NCI-H2171 (cell line): Measurements from ENCODE around the gene NECTIN1.

Source experiments
- DNase-seq: peaks from one replicate; lab custom pipeline; 2025; lab: John Stamatoyannopoulos, UW

The NECTIN1 gene

GRCh38 chr11:119712459-119713358 lies 16.3 kb downstream of the NECTIN1 start:
- no peak for DNase-seq

DNA sequence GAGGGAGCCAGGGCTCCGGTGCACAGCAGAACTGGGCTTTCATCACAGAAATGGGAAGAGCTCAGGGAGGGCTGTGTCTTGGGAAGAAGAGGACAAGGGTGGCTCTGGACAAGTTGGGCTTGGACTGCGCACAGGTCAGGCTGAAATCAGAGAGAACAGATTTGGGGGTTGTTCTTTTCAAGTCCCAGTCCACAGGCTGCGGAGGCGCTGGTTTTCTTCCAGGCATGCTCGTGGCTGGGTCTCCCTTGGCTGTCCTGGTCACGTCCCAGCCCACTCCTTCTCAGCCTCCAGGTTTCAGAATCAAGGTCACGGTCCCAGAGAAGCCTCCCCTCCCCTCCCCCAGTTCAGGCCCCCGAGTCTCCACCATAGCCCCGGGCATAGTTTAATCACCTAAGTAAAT lies 17.0 kb downstream of the NECTIN1 start:
- DNase-seq = no peak

GRCh38 chr11:119711476-119711875 lies 17.5 kb downstream of the NECTIN1 start:
- no peak for DNase-seq

DNA sequence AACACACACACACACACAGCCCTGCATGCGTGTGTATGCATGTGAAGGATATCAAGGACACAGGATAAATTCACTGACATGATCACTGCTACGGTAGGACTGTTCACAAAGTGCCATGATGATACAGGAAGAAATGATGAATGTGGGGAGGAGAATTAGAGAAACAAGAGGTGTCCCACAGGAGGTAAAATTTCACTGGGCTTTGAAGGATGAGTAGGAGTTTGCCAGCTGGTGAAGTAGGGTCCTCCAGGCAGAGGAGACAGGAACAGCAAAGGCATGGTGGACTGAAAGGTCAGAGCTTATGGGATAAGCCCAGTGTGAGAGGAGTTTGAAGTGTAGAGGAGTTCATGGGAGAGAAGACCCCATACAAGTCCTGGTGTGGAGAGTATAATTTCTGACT lies 18.6 kb downstream of the NECTIN1 start:
- no peak for DNase-seq

DNA sequence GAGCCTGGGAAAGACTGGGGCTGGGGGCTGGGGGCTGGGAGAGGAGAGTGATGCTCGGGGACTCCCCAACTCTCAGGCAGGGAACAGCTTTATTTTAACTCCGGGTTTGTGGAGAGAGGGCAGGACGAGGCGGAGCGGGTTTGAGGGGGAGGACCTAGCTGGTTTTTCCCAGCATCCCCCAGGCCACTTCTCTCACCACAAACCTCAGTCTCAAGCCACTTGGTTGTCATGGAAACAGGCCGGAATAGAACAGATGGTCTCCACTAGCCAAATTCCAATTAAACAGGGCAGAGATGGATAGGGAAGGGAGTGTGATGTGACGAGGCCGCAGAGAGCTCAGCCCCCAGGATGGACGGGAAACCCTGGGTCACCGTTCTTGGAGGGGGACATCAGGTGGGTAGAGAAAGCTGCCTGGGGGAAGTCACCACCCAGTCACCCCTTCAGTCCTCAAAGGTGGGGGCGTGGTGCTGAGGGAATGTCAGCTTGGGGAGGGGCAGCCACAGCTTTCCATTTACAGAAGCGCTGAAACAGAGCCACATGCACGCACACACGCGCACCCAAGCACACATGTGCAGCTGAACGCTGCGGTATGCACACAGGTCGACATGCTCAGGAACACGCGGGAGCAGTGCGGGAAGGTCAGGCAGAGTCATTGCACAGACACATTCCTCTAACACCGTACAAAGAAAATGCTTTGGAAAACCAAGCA lies 19.2 kb downstream of the NECTIN1 start:
- DNase-seq = peak; percentile 86

GRCh38 chr11:119709171-119709570 lies 19.8 kb downstream of the NECTIN1 start:
- no peak for DNase-seq

GRCh38 chr11:119708384-119708783 lies 20.6 kb downstream of the NECTIN1 start:
- no peak for DNase-seq

- DNase-seq = no peak
Measured at GRCh38 chr11:119706887-119707286, 22.1 kb downstream of the NECTIN1 start.

DNA sequence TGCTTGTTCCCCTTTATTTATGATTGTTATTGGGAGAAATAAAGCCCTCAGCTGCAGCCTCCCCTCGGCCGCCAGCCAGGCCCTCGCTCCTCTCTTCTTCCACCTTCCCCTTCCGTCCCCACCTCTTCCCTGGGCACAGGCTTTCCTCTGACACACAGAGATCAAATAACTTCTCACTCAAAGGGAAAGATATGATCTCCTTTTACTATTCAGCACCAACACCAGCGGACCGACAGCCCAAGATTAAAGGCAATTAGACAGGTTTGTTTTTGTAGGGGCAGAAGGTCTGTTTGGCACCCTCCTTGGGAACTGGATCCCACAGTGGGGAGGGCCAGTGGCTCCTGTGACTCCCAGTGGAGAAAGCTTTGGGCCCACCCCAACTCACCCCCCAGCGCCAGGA lies 23.0 kb downstream of the NECTIN1 start:
- DNase-seq = no peak

GRCh38 chr11:119705362-119705761 lies 23.6 kb downstream of the NECTIN1 start:
- DNase-seq = no peak

DNA sequence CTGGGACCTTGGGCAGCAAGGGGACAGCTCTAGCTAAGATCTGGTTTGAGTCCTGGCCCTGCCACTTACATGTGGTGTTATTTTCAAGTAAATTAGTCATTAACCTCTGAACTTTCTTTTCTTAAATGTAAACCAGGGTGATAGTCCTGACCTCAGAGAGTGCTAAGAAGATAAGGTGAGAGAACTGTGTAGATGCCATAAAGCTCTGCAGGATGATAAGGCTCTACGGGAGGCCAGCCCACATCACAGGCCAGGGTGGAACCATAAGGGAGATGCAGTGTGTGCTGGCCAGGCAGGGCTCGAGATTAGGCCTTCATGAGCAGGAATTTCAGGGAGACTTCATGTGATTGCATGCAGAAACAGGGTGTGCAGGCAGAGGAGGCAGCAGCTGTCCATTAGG lies 24.2 kb downstream of the NECTIN1 start:
- no peak for DNase-seq

GRCh38 chr11:119701591-119702549 lies 27.1 kb downstream of the NECTIN1 start:
- no peak for DNase-seq

GRCh38 chr11:119700536-119701346 lies 28.3 kb downstream of the NECTIN1 start:
- DNase-seq = no peak

DNA sequence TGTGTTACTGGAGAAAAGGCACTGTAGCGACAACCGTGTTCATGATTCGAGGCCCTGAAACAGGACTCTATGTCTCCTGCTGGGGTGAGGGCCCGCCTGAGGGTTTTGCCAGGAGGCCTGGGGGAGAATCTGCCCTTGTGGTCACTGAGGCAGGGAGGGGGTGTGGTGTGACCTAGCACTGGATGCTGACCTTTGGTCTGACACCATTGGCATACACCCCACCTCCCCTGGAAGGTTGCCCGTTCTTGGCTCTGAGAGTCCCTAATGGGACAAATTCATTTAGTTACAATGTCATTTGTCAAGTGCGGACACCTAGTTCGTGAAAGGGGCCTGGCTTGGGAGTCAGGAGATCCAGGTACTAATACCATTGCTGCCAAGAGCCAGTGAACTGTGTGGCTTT lies 29.0 kb downstream of the NECTIN1 start:
- DNase-seq = no peak

DNA sequence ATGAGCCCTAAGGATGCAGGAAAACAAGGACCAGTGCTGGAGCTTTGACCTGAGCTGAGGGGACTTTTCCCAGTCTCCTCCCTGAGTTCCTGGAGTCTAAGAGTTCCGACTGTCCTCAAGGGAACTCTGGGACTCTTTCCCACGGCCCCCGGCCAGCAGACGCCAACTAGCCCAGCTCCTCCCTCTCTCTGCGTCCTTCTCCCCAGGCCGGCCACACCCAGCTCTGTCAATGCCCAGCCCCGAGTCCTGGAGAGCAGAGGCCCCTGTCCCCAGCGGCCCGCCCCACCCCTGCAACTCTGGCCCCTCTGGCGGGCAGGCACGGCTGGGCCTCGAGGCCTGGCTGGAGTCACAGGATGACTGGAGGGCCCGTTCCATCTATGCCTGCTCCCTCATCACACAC lies 29.8 kb downstream of the NECTIN1 start:
- no peak for DNase-seq

DNA sequence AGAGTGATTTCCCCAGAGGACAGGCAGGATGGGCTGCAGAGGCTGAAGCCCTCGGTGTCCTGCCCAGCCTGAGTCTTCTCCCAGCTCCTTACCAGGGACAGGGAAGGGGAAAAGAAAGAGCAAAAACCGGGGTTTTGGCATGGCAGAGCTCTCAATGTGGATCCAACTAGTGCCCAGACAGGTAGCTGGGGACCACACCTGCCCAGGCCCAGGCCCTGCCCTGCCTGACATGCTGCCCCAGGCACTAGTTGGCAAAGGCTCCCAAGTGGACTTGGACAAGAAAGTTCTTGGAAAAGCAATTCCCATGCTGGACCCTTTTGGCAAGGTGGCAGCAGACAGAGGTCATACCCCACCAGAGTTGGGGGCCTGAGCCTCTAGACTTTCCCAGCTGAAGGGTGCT lies 31.1 kb downstream of the NECTIN1 start:
- no peak for DNase-seq

- DNase-seq = no peak
Measured at GRCh38 chr11:119697445-119697844, 31.6 kb downstream of the NECTIN1 start.

DNA sequence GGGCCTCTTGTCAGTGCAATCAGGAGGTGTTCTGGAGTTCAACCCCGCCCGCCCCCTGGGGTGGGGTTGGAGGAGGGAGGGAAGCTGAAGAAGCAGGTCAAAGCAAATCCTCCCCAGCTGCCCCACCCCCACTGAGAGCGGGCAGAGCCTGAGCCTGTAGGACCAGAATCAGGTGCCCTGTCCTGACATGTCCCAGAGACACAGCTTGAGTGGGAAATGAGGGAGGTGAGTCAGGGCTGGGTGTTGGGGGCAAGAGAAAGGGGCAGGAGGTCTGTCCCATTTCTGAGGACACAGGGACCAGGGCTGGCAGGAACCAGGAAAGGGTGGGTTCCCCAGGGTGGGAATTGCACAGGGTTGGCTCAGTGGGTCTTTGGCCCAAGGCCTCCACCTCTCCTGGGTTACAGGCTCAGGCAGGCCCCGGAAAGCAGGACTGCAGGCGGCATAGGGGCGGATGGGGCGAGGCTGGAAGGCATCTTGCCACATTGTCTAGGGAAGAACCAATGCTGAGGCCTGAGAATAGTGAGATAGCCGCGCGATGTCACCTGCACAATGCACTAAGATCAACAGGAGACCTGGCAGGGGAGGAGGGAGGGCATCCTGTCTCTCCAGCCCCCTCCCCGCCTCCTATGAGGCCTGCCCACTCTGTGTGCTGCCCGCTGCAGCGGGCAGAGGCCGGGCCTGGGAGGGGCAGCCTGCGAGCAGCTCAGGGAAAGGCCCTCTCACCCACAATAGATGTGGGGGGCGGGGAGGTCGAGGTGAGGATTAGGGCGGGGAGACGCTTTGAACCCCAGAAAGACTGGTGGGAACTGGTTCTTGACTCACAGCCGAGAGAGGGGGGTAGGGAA lies 32.4 kb downstream of the NECTIN1 start:
- DNase-seq = no peak

DNA sequence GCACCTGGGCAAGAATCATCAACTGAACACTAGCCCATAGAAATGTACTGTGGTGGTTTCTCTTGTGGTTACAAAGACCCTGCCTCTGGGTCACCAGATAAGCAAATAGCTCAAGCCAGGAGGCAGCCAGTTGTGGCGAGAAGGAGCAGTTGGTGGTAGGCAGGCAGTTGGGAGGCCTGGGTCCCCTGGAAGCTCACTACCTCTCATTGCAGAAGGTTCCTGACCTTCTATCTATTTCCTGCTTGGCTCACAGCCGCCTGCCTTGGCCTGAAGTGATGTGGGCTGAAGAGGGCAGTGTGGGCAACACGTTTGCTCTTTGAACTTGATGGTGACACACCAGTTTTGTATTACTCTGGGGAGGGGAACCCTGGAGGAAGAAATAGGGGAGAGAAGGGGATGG lies 34.7 kb downstream of the NECTIN1 start:
- no peak for DNase-seq

DNA sequence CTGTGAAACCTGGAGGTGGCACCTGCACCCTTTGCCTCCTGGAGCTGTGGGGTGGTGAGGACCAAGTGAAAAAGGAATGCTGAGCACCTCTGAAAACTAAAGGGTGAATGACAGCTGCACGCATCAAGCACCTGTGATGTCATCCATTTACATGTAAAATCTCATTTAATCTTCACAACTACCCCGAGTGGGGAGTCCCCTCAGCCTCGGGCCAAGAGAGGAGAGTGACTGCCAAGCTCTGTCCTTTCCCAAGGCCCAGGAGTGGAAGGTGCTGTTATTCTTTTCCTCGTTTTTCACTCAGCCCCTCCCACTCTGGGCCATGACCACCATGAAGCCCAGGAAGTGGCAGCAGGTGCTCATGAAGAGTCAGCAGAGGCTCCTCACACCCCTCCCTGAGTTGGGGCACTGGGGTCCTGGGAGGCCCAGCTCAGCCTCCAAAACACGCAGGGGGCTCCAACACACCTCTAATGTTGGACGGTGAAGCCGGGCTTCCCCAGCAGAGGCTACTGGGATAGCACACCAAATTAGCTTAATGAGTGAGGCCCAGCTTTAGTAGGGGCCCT lies 35.7 kb downstream of the NECTIN1 start:
- no peak for DNase-seq
